ENCODE results near the gene ADH7. TPM values are rescaled to one million over a fixed set of nuclear protein-coding genes. Genes with fewer than 3 reads are reported as not detected.
A peak's percentile ranks its signal among the peaks of the same experiment; 100 is the strongest.

The ADH7 gene
- not detected for total RNA-seq

DNA sequence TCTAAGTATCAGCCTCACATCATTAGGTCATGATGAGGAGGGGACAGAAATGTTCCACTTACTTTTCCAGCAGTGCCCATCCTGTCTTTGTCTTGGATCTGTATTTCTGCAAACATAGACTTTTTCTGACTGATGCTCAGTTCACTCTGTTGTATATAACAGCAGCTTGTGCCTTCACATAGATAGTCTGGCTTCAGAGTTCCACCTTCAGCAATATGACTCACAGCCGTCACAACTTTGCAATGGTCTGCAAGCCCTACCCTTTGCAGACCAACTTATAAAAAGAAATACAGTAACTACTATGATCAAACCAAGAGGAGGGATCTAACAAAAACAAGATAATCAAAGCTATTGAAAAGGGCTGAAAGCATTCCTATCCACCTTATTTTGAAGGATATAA lies at the start of gene ADH7:
Gene ADH7 (minus strand): TSS at position 189 of the 400 bp plus-strand sequence. CDS start 109 bp downstream, at position 80.
- FAIRE-seq (no peak), DNase-seq (ENCODE audit: low spot score in 2 of 2) (no peak)

DNA sequence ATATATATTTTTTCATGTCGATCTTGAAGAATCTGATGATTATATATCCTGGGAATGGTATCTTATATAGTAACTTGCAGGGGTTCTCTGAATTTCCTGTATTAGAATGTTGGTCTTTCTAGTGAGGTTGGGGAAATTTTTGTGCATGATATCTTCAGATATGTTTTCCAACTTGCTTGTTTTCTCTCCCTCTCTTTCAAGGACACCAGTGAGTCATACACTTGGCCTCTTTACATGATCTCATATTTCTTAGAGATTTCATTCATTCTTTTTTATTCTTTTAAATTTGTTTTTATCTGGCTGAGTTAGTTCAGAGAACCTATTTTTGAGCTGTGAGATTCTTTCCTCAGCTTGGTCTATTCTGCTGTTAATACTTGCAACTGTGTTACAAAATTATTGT lies 48.5 kb upstream of the ADH7 start:
- DNase-seq (ENCODE audit: low spot score in 2 of 2) (no peak), FAIRE-seq (no peak)

DNA sequence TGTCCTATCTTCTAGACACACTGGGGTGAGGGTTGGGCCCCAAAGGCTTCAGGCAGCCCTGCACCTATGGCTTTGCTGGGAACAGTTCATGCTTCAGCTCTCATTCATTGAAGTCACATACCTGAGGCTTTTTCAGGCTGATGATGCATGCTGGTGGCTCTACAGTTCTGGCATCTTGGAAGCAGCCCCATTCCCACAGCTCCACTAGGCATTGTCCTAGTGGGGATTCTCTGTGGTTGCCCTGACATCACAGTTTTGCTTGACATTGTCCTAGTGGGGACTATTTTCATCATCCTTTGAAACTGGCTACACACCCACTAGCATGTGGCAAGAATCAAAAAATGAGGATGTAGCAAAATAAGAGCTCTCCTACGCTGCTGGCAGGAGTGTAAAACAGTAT lies 38.0 kb upstream of the ADH7 start:
- FAIRE-seq (no peak), DNase-seq (ENCODE audit: low spot score in 2 of 2) (no peak)

DNA sequence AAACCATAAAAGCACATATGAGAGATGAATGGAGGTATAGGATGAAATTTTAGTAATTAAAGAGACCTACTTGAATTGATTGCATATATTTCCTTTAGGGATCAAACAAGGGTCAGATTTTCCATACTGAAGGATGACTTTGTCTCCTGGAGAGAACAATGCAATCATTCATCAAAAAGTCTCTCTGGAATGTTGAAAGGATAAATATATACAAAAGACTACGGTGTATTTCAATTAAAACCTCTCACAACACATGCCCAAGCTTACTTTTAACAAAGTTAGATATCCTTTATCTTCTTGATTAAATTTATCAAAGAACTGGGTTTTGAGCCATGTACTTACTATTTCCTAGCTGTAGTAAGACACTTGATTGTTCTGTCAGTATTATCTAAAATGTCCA lies 36.8 kb upstream of the ADH7 start:
- no peak for FAIRE-seq
- no peak for DNase-seq (ENCODE audit: low spot score in 2 of 2)

DNA sequence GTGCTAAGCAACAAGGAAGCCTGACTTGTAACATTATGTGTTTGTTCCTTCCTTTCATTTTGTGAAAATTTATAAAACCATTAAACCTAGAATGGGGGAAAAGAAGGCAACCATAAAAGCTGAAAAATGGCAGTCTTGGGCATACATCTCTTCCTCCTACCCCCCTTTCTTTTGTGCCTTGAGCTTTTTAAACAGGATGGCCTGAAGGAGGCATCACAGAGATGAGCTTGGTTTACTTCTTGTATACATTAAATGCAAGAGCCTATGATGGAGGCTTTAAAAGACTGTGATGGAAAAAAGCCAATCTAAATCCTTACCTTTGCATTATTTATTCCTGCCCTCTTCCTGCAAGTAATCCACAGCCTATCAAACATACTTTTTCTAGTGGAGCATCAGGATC lies 36.2 kb upstream of the ADH7 start:
- no peak for DNase-seq (ENCODE audit: low spot score in 2 of 2)
- FAIRE-seq, result no peak

DNA sequence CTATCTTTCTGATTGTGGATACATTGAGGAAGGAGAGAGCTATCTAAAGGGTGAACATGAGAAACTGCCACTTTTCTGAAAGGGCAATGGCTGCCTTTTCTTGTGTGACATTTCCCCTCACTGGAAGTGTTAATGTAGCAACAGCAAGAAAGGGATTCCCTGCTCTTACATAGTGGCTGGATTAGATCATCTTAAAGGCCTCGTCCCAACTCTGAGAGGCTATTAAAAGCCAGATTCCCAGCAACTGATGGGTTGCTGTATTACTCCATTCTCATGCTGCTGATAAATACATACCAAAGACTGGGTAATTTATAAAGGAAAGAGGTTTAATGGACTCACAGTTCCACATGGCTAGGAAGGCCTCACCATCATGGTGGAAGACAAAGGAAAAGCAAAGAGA lies 33.7 kb upstream of the ADH7 start:
- FAIRE-seq (no peak), DNase-seq (ENCODE audit: low spot score in 2 of 2) (no peak)

DNA sequence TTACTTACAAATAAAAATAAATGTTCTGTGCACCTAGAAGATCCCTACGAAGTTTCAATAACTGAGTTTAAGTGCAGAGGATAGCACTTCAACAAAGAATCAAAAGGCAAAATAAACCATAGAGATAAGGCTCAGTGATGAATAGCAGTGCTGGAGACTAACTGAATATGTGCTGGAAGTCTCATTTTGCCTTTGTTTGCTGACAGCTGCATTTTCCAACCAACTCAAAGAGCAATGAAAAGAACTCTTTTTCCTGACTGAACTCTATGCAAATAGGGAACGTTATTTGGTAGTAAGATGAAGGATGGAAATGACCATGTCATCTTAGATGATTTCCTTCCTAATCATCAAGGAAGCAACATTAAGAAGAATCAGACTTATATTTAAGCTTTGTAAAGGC lies 32.7 kb upstream of the ADH7 start:
- DNase-seq (ENCODE audit: low spot score in 2 of 2) (no peak), FAIRE-seq (no peak)

DNA sequence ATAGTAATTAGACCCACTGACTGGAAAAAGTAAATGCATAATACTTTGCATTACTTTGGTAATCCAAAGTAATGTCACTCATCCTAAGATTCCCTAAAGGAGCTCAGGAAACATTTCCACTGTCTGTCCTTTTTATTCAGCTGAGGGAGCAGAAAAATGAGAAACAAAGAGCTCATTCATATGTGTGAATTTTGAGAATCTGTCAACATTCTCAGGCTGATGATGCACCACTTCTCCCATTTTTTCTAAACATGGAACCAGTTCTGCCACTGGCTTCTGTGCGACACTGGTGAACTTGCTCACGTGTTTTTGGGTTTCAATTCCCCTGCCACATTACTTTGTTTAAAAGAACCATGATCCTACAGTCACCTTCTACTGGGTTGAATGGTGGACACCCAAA lies 28.4 kb upstream of the ADH7 start:
- no peak for DNase-seq (ENCODE audit: low spot score in 2 of 2)
- no peak for FAIRE-seq

DNA sequence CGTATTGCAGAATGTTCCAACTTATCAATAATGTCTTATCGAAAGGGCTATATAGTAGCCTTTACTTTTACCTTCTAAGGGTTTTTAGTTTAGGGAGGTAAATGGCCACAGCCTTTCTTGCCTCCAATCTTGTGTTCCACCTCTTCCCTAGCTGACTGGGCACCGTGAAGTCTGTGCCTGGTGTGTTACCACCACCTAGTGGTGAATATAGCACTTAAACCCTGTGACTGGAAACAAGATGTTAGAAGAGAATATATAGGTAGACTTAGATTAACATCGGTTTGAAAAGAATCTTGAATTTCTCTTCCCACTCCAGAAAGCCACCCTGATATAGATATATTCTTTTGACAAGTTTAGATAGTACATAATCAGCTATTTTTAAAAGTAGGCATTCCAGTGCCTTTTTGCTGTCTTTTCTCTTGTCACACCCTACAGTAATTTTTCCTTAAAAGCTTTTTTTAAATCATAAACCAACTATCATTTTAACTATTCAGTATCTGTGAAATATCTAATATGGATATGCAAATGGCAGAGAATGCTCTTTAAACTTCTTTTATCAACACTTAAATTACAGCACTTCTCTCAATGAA lies 27.8 kb upstream of the ADH7 start:
- FAIRE-seq, result peak; percentile 66

DNA sequence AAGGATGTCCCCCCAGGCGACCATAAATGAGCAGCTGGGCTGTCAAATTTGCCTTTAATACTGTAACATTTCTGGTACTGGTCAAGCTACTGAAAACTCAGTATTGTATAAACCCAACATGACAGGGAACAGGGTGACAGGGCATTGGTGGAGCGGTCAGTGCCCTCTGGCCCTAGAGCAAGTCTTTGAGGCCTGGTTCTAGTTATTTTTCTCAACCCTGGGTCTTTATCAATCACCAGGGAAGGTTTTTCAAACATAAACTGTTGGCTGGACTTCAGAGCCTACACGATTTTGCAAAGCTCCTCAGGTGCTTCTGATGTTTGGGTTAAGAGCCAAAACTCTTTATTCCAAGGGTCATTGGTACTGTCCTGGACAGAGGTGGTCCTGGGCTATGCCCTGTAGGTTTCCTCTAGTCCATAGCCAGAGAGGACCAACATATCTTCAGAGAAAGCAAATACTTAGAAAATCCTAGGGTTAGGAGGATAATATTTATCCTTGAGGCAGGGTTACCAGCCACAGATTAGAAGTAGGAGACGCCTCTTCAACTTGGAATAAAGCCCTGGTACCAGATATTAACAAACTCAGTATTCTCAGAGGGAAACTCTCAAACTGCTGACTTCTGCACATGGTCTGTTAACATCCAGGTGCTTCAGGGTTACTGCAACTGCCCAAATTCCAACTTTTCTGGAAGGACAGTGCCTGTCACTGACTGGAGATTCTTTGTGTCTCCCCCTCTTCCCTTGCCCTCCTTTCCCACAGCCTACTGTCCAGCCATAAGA lies 26.7 kb upstream of the ADH7 start:
- DNase-seq (ENCODE audit: low spot score in 2 of 2) (no peak), FAIRE-seq (no peak)

More for the DNA sequence above, 27.8 kb upstream of the ADH7 start:
- peak; percentile 28 to 54 for DNase-seq (ENCODE audit: low spot score in 2 of 2)

DNA sequence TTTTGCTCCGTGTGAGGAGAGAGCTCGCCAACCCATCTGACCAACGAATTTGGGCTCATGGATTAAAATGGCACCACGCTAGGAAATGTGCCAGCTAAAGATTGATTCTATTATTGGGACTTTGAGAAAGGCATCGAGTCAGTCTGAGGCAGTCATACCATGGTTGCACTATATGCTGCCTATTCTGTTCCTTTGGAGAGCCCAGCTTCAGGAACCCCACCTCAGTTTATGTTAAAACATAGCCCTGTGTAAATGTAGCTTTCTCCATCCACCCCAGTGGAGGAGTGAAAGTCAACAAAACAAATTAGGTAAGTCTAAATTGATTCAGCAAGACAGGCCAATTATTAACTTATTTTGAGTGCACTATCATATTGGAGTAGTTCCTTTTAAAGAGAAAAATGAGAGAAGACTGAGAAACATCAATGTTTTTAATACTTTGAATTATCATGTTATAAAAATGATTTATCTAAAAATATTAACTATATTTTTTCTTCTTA lies 24.5 kb upstream of the ADH7 start:
- no peak for DNase-seq (ENCODE audit: low spot score in 2 of 2)
- FAIRE-seq, result peak; percentile 6

DNA sequence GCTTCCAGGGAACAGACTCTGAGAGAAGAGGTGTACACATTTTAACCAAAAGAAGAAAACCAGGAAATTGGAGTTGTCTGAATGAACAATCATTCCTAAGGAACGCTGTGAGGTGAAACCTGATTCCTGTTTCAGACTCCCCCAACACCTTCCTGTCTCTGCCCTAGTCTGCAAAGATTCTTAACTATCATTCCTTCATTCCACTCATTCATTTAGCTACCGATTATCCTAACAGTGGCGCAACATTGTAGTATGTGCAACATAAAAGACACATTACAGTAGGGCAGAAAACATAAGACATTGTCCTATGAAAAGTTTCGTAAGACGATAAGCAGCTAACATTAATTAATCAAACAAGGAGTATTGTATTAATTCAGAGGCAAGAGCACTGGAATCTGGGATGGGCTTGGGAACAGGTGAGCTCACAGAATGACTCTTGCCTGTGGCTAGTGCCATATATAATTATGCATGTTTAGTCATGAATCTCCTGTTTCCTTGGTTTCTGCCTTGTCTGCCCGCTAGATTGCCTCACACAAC lies 23.8 kb upstream of the ADH7 start:
- no peak for FAIRE-seq

DNA sequence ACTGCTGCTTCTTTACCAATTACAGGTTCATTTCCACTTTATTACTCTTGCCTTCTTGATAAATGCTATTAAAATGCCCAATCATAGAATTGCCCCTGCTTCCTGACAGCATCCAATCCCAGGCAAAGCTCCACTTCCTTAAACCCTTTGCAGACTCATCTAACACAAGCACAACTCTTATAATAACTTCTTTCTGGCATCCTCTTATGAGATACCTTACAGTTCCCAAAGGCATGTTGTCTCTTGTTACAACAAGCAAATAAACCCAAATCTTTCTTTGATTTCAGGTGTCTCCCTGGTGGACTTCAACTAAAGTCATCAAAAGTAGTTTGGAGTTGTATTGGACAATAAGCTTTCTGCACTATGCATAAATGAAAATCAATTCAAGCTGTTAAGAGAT lies 22.5 kb upstream of the ADH7 start:
- FAIRE-seq (no peak), DNase-seq (ENCODE audit: low spot score in 2 of 2) (no peak)

More for the DNA sequence above, 23.8 kb upstream of the ADH7 start:
- DNase-seq (ENCODE audit: low spot score in 2 of 2), result no peak

DNA sequence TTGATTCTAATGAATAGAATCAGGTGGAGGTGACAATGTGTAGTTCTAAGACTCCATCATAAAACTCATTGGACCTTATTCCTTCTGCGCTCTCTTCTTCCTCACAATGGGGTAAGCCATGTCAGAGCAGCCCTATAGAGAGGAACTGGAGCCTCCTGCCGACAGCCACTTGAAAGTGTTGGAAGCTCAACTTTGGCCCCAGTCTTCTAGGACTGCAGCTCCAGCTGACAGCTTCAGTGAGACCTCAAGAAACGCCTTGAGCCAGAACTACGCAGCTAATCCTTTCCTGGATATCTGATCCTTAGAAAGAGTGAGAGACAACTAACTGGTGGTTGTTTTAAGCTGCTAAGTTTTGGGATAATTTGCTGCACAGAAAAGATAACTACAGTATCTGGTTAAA lies 22.1 kb upstream of the ADH7 start:
- FAIRE-seq, result no peak
- no peak for DNase-seq (ENCODE audit: low spot score in 2 of 2)

DNA sequence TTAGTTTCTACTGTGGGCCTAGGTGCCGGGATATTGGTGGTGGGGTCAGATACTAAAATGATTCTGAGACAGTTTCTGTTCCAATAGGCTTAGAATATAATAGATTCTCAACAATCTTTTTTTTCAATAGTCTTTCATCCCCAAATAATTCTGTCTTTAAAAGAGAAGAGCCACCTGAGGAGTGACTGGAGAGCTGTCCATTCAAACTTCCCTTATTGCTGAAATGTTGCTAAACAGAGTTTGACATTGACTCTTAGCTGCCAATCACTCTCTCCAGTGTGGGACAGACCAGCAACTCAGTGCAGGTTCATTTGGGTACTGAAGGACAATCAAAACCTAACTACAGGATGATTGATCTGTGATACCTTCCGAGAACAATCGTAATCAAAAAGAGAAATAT lies 12.4 kb upstream of the ADH7 start:
- DNase-seq (ENCODE audit: low spot score in 2 of 2), result no peak

DNA sequence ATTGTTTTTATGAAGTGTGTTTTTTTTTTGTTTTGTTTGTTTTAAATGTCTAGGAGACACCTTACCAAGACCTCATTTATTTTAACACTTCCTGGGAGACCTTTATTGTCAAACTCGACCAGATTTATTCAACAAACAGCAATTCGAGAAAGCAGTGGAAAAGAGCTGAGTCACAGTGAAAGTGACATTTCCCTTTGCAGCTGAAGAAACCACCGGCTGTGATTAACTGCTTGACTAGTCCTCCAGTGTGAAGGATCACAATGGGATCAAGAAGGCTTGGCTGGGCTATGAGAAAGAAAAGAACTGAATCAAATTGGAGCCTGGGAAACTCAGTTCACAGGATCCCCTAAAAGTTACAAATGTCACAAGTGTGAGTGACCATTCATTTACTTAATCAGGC lies 11.9 kb upstream of the ADH7 start:
- no peak for DNase-seq (ENCODE audit: low spot score in 2 of 2)
- FAIRE-seq, result no peak

More for the DNA sequence above, 12.4 kb upstream of the ADH7 start:
- no peak for FAIRE-seq

DNA sequence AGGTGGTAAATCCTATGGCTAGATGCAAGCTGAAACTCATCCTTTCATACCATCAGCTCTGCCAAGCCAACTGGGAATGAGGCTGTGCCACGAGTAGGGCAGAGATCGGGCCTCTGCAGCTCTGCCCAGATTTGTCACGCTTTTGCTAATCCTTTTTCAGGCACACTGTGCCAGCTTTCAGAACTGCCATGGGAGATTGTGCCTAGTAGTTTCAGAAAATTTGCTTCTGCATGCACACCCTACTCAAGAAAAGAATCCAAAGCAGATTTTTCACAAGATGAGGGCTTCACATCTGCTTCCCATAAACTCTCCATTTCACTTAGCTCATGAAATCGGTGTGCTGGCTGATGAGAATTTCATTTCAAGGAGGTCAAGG lies 3.3 kb upstream of the ADH7 start:
- FAIRE-seq (no peak), DNase-seq (ENCODE audit: low spot score in 2 of 2) (no peak)

DNA sequence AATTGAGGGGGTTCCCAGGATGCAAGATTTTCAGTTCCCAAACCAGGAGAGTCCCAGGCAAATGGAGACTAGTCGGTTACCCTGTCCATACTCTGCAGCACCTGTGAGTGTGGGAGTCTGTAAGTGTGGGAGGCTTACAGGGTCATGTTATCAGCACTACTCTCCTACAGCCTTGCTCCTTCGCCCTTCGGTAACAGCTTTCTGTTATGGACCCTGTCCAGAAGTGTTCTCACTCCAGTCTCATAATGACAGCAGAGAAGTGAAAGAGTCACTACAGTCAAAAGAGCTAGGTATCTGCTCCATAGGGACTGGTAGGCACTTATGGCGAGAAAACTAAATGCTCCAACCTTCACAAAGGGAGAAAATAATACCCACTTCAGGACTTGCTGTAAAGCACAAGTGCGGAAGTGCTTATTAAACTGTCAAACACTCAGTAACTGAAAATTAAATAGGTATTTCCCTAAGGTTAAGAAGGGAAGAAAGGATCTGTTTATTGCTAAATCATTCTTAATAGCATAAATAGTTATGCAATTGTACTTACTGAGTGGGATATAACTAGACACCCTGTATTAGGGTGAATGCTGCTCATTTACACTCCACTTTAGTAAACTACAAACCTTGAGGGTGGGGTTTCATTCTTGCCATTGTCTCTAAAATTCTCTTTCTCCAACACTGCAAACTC lies 2.7 kb upstream of the ADH7 start:
- no peak for DNase-seq (ENCODE audit: low spot score in 2 of 2)
- FAIRE-seq, result no peak

DNA sequence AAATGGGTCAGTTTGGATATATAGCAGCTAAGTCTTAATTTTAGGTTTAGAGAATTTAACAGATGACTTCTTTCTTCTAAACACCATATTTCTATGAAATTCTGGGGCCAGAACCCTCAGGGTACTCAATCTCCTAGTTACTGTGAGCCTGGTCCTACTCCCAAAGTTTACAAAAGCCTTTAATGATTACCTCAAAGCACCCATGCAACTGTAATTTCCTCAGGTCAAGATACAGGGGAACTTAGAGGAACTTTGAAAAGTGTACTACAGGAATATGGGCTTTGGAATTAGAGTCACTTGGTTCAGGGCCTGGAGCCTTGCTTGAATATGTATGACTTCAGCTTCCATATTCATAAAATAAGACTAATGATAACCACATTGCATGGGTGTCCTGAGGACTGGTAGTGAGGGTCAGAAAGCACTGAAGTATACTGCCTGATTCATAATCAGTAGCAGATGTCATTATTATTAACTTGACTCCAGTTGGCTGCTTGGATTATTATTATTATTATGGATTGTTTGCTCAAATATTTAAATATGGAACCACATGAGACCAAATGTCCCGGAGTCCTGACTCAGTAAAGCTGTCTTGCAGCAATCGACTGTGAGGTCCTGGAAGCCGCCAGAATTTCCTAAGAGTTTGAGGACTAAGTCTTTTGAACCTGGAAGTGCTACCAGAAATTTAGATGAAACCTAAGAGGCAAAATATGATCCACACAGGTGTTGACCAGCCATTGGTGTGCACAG lies 2.0 kb upstream of the ADH7 start:
- DNase-seq (ENCODE audit: low spot score in 2 of 2) (no peak), FAIRE-seq (no peak)

DNA sequence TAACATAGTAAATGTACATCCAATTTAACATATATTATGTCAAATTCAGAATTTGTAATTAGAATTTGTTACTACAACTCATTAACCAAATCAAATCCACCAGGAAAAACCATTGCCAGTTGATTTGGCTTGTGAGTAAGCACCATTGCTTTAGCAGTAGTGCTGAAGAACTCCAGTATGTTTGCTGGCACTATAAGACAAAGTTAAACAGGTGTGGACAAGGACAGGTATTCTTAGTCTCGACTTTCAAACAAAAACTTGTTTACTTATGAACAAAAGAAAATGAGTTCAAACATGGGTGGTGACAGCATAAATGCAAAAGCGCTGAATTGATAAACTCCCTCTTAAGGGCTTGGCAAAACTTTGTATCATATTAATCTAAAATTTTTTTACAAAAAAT lies 1.3 kb upstream of the ADH7 start:
- FAIRE-seq, result no peak

DNA sequence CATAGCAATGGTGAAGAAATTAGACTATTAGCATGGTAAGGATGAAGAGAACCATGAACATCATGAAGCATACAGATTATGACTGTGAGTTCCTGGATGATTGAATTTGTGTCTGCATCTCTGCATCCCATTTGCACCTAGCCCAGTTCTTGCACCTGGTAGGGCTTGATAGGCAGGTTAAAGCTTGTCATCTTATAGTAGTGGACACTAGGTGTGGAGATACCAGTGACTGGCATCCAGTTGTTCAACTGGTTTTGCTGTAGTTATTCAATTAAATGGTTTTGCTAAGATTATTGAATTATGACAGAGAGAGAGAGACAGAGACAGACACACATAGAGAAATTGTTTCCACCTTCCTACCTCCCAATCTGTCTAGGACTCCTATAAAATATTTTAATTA lies 5.0 kb downstream of the ADH7 start:
- FAIRE-seq, result no peak
- no peak for DNase-seq (ENCODE audit: low spot score in 2 of 2)

More for the DNA sequence above, 1.3 kb upstream of the ADH7 start:
- DNase-seq (ENCODE audit: low spot score in 2 of 2), result no peak
